GM19239 (cell line): Measurements from ENCODE around the gene ERFL.
"Not testable (repeated sequence)": the region's sequence is repeated elsewhere in the genome, so short reads cannot be mapped to it uniquely, and the experiment has no call there.

ENCODE experiments used
- DNase-seq: peaks from one replicate; pipeline ENCODE4 v3.0.0; 2011; ENCODE audit warnings: low spot score; ENCODE audit not compliant: insufficient read length
- FAIRE-seq: peaks from 2 replicates; lab custom pipeline; 2011; peaks lifted over from hg19 to GRCh38; lab: Jason Lieb, UNC

The ERFL gene

GRCh38 chr19:41945135-41945766 is 17.0 kb upstream of the ERFL start:
- FAIRE-seq: peak; percentile 99
- DNase-seq: peak; percentile 86

DNA sequence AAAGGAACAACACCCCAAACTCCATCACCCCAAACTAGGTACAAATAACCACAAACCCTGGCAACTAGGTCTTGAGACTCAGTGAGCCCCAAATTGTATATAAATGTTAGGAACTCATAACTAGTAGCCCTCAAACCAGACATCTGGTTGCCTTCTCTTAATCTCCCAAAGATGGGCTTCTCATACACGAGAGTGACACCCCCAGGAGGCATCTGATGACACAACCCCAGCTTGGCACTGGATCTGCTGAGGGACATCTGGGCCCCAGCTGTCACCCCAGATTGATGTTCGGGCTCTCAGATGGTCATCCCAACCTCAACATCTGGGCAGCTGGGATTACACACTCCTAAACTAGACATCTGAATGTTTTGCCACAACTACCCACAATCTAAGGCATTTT is 16.1 kb upstream of the ERFL start:
- DNase-seq (peak; percentile 29), FAIRE-seq (peak; percentile 56)

DNA sequence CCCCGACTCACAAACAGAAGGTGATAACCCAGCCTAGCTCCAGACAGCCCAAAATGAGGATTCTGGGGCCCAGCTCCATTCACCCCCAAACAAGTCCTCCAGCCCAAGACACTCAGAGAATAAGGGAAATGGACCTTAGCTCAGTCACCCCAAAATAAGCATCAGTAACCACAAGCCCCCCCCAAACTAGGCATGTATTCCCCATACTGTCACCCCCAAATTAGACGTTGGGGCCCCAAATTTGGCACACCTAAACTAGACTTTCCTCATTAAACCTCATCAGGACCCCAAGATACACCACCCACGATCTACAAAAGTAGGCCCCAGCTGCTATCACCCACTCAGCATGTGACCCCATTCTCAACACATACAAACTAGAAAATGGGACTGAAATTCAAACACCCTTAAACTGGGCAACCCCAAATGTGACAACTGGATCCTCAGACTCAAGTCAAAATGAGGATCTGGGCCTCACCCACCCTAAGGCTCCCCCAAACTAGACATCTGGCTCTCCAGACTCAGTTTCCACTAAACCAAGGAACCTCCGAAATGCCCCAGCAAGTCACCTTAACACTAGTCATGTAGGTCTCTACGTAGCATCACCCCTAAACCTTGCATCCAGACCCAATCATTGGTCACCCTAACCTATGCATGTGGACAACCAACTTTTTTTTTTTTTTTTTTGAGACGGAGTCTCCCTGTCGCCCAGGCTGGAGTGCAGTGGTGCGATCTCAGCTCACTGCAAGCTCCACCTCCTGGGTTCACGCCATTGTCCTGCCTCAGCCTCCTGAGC is 13.4 kb upstream of the ERFL start:
- DNase-seq (peak; percentile 28), FAIRE-seq (no peak)

GRCh38 chr19:41940731-41941409 is 12.6 kb upstream of the ERFL start:
- FAIRE-seq (no peak), DNase-seq (no peak)

GRCh38 chr19:41939861-41940730 is 11.8 kb upstream of the ERFL start:
- no peak for FAIRE-seq
- no peak for DNase-seq

DNA sequence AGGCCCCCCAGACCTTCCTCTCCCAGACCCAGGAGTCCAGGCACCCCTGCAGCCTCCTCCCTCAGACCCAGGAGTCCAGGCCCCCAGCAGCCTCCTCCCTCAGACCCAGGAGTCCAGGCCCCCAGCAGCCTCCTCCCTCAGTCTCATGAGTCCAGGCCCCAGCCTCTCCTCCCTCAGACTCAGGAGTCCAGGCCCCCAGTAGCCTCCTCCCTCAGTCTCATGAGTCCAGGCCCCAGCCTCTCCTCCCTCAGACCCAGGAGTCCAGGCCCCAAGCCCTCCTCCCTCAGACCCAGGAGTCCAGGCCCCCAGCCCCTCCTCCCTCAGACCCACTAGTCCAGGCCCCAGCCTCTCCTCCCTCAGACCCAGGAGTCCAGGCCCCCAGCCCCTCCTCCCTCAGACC is 11.0 kb upstream of the ERFL start:
- not testable (repeated sequence) for DNase-seq, FAIRE-seq

DNA sequence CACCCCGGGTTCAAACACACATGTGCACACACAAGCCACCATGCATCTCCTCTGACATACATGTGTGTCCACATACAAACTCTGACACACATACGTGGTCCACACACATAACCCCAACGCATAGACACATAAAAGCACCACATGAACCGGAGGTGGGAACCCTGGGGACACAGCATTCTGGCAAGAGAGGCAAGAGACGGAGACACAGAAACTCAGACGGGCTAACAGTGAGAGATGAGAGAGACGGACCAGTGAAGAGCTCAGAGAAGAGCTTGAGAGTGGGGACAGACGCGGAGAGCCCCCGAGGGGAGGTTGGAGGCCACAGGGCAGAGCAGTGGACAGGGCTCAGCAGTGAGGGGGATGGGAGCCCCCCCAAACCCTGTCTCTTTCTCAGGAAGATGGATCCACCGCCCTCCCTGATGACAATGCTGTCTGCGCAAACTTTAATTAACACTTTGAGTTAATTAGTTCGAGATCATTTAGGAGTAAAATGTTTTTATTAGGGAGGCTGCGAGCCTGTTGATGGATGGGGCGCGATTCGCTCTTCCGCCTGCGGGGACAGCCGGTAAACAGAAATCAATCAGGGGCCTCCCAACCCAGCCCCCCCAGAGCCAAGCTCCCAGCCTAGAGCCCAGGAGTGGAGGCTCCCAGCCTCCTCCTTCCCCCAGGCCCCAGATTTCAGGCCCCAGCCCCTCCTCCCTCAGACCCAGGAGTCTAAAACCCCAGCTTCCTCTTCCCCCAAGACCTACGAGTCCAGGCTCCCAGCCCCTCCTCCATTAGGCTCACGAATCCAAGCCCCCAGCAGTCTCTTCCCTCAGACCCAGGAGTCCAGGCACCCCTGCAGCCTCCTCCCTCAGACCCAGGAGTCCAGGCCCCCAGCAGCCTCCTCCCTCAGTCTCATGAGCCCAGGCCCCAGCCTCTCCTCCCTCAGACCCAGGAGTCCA is 9.5 kb upstream of the ERFL start:
- DNase-seq (no peak), FAIRE-seq (no peak)

- no peak for DNase-seq
- FAIRE-seq: no peak
Observed at GRCh38 chr19:41936961-41937360, 8.7 kb upstream of the ERFL start.

- no peak for FAIRE-seq
- no peak for DNase-seq
Observed at GRCh38 chr19:41936416-41936850, 8.2 kb upstream of the ERFL start.

GRCh38 chr19:41935760-41936415 is 7.6 kb upstream of the ERFL start:
- FAIRE-seq: no peak
- no peak for DNase-seq

DNA sequence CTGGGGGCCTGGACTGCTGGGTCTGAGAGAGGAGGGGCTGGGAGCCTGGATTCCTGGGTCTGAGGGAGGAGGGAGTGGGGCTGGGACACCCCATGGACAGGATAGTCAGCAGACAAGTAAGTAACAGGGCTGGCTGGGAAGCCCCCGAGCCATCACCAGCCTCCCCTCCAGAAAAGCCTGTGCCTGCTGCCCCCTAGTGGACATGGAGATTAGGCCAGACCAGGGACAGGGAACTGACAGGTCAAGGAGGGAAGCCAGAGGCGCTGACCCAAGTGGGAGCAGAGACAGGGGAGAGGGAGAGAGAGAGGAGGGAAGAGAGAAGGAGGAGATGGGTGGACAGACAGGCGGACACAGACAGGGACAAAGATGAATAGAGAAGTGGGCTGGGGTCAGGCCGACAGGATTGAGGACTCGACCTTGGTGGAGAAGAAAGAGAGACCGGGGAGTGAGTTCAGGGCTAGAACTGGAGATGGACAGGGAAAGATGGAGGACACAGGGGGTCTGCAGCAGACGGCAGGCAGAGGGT is 6.7 kb upstream of the ERFL start:
- FAIRE-seq (peak; percentile 66), DNase-seq (peak; percentile 97)

GRCh38 chr19:41933693-41934426 is 5.6 kb upstream of the ERFL start:
- FAIRE-seq: no peak
- no peak for DNase-seq

DNA sequence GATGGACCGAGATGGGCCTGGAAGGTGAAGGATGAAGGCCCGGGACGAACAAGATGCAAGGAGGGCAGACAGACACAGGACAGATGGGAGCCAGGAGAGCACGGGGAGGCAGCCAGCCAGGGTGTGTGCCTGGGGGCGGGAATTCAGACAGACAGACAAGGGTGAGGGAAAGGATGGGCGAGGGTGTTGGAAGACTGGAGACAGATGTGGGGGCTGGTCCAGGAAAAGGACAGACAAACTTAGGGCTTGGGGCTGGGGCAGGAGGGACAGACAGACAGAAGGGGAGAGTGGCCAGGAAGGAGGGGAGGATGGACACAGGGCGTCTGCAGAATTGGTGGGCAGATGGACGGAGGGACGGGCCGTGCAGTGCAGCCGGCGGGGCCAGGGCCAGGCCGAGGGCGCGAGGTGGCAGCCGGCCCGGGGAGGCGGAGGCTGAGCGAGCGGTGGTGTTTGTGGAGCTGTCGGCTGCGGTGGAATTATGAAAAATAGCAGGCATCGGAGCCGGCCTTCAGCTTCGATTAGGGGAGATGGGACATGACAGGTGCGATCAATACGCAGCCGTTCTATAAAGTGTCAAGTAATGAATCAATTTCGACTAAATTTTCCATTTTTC is 4.6 kb upstream of the ERFL start:
- DNase-seq (no peak), FAIRE-seq (no peak)

- DNase-seq (no peak), FAIRE-seq (no peak)
Observed at GRCh38 chr19:41932259-41932719, 4.0 kb upstream of the ERFL start.

- FAIRE-seq: no peak
- no peak for DNase-seq
Observed at GRCh38 chr19:41930926-41931592, 2.8 kb upstream of the ERFL start.

DNA sequence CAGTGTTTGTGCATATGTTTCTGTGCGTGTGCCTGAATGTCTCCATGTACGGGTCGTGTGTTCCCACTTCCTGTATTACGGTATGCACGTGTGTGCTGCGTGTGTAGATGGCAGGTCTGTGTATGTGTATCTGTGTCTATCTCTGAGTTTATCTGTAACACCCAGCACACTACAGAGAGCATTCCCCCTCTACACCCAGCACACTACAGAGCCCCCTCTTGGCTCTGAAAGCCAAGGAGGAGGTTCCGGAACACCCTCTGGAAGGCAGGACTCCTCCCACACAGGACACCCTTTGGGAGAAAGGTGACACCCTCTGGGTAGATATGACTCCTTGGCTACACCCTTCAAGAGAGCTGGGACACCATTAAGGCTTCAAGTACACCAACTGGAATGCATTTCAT is 2.1 kb upstream of the ERFL start:
- DNase-seq (no peak), FAIRE-seq (no peak)
